HFFc6 (cell line): ENCODE results near the gene GALNT17. TPM values are rescaled to one million over a fixed set of nuclear protein-coding genes. Genes with fewer than 3 reads are reported as not detected.

Source experiments
- DNase-seq: peaks from one replicate; pipeline ENCODE4 v3.0.0-alpha.2; 2018
- H3K27ac Mint-ChIP-seq: 2 replicates; pipeline ENCODE4 v1.8.0; 2020; ENCODE audit warnings: mild to moderate bottlenecking, mixed read lengths
- H3K27me3 Mint-ChIP-seq: 2 replicates; pipeline ENCODE4 v1.8.0; 2021; ENCODE audit warnings: mild to moderate bottlenecking, moderate library complexity, mixed read lengths; ENCODE audit not compliant: insufficient read depth
- H3K36me3 Mint-ChIP-seq: 2 replicates; pipeline ENCODE4 v1.8.0; 2021; ENCODE audit warnings: low read depth, mixed read lengths
- H3K4me1 Mint-ChIP-seq: 2 replicates; pipeline ENCODE4 v1.8.0; 2020; ENCODE audit warnings: low read depth, mixed read lengths
- H3K4me3 Mint-ChIP-seq: 2 replicates; pipeline ENCODE4 v1.8.0; 2020; ENCODE audit warnings: mild to moderate bottlenecking, moderate library complexity, mixed read lengths
- H3K9me3 Mint-ChIP-seq: 2 replicates; pipeline ENCODE4 v1.8.0; 2020; ENCODE audit warnings: mild to moderate bottlenecking, mixed read lengths
- total RNA-seq, 6 experiments: library from RNA; stranded (reverse); fragmentation: NEBNext Ultra II Directional; extraction: Animal tissue kit (Norgen Biotek cat#: 25700); gene quantifications; 2 replicates in 1 of 6; 3 replicates in 5 of 6; pipeline ENCODE4 v1.2.3, GENCODE V29; 2021
- TF ChIP-seq, protein P1 (sequence below): fragments of 200-600 bp; sonication (generic); IDR thresholded peaks from 2 replicates; pipeline ENCODE4 v1.5.0; 2021; ENCODE audit warnings: antibody characterized with exemption, mild to moderate bottlenecking

GALNT17 gene
- total RNA-seq, 6 experiments from 2014 or later: not detected

DNA sequence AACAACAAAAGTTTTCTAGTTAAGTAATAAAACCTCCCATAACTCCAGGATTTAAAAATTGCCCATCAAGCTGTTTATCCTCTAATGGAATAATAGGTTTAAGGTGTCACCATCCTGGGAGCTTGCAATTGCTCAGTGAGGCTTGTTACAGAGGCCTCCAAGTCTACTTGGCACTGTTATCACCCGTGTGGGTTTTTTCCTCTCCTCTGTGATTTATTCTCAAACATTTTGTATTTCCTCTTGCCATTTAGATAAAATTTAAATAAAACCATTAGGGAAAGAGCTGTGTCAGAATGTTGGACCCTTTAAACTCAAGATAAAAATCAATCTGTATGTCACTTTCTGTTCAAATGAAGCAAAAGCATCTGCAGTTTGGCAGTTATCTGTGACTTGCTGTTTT is 202.6 kb downstream of the GALNT17 start:
- TF ChIP-seq, protein P1, sequence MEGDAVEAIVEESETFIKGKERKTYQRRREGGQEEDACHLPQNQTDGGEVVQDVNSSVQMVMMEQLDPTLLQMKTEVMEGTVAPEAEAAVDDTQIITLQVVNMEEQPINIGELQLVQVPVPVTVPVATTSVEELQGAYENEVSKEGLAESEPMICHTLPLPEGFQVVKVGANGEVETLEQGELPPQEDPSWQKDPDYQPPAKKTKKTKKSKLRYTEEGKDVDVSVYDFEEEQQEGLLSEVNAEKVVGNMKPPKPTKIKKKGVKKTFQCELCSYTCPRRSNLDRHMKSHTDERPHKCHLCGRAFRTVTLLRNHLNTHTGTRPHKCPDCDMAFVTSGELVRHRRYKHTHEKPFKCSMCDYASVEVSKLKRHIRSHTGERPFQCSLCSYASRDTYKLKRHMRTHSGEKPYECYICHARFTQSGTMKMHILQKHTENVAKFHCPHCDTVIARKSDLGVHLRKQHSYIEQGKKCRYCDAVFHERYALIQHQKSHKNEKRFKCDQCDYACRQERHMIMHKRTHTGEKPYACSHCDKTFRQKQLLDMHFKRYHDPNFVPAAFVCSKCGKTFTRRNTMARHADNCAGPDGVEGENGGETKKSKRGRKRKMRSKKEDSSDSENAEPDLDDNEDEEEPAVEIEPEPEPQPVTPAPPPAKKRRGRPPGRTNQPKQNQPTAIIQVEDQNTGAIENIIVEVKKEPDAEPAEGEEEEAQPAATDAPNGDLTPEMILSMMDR: no peak
- Mint-ChIP-seq H3K4me1 (no peaks in the 10 kb centered on the region), H3K36me3 (peaks cover 14% of the 10 kb centered on the region)

DNA sequence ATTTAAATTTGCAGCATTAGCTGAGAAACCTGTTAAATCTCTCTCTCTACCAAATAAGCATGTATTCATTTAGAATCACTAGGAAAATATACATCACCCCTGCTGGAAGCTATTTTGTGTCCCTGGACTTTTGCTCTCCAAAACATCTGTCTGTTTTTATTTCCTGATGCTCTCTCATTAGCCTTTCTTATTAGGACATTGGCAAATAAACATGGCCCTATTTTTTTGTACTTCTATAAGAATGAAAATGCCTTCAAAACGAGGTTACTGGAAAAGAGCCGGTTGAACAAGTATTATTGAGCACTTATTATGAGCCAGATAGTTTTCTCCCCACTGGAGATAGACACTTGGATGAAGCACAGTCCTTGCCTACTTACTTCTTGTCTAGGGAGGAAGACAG is 206.9 kb downstream of the GALNT17 start:
- DNase-seq: no peak
- H3K27ac Mint-ChIP-seq: no peak overlapping the region
- H3K27me3 Mint-ChIP-seq: no peaks in the 10 kb centered on the region; the same call in 1 of the 2 replicates
- no peaks in the 10 kb centered on the region for H3K4me1 Mint-ChIP-seq
- no peak overlapping the region for H3K4me3 Mint-ChIP-seq
- peaks cover 9% of the 10 kb centered on the region for H3K36me3 Mint-ChIP-seq
- TF ChIP-seq, protein P1: no peak
- H3K9me3 Mint-ChIP-seq: peaks cover 53% of the 10 kb centered on the region

More for the DNA sequence above, 202.6 kb downstream of the GALNT17 start:
- Mint-ChIP-seq H3K9me3 (peaks cover 45% of the 10 kb centered on the region), H3K4me3 (no peak overlapping the region), H3K27me3 (no peaks in the 10 kb centered on the region), H3K27ac (no peak overlapping the region)
- DNase-seq: no peak

DNA sequence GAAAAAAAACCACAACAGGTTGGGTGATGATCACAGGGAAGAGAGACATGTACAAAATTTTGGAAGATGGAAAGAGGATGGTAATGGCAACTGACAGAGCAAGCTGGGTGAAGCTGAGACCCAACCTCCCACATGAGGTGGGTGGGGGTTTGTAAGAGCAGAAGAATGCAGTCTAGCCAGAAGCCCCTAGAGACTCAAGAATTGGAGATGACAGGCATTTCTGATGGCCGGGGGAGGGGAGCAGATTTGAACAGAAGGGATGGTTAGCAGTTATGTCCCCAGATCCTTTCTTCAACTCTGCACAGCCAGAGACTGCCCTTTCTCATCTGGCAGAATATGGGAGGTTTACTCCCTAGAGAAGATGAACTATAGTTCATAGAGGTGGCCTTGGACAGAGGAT is 208.0 kb downstream of the GALNT17 start:
- no peaks in the 10 kb centered on the region for H3K4me1 Mint-ChIP-seq
- H3K27me3 Mint-ChIP-seq: no peaks in the 10 kb centered on the region; the same call in 1 of the 2 replicates
- H3K27ac Mint-ChIP-seq: no peak overlapping the region
- peaks cover 9% of the 10 kb centered on the region for H3K36me3 Mint-ChIP-seq
- no peak overlapping the region for H3K4me3 Mint-ChIP-seq
- no peak for DNase-seq
- H3K9me3 Mint-ChIP-seq: peaks cover 56% of the 10 kb centered on the region
- TF ChIP-seq, protein P1: no peak

DNA sequence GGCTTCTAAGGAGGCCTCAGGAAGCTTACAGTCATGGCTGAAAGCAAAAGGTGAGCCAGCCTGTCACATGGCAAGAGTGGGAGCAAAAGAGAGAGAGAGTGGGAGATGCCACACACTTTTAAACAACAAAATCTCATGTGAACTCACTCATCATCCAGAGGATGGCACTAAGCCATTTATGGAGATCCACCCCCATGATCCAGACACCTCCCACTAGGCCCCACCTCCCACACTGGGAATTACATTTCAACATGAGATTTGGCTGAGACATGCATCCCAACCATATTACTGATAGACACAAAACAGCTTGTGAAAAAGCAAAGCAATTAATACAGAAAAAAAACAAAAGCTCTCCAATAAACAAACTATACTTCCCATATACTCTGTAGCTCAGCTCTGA is 210.3 kb downstream of the GALNT17 start:
- Mint-ChIP-seq H3K4me3 (no peak overlapping the region), H3K4me1 (no peaks in the 10 kb centered on the region), H3K27me3 (no peaks in the 10 kb centered on the region; the same call in 1 of the 2 replicates), H3K9me3 (peaks cover 53% of the 10 kb centered on the region), H3K27ac (no peak overlapping the region), H3K36me3 (peaks cover 9% of the 10 kb centered on the region)
- no peak for DNase-seq
- TF ChIP-seq, protein P1: no peak

DNA sequence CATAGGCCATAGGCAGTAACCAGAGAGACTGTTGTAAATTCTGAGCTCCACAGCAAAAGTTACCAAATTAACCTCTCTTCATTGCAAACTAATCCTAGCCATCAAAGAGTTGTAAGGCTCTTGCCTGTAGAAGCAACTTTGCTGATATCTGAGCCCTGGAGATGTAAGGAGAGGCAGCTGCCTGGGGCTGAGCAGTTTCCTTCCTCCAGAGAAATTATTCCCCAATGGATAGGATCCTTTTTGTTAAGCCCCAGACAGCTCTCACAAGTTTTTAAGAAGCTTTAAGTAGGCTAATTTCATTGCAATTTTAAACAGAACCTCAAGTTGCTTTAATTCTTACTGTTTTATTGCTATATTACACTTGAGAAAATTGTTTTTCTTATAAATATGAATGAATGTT is 211.1 kb downstream of the GALNT17 start:
- TF ChIP-seq, protein P1: no peak
- DNase-seq: no peak
- Mint-ChIP-seq H3K4me3 (no peak overlapping the region), H3K9me3 (peaks cover 57% of the 10 kb centered on the region), H3K27me3 (no peaks in the 10 kb centered on the region; the same call in 1 of the 2 replicates), H3K36me3 (peaks cover 9% of the 10 kb centered on the region), H3K4me1 (no peaks in the 10 kb centered on the region), H3K27ac (no peak overlapping the region)

DNA sequence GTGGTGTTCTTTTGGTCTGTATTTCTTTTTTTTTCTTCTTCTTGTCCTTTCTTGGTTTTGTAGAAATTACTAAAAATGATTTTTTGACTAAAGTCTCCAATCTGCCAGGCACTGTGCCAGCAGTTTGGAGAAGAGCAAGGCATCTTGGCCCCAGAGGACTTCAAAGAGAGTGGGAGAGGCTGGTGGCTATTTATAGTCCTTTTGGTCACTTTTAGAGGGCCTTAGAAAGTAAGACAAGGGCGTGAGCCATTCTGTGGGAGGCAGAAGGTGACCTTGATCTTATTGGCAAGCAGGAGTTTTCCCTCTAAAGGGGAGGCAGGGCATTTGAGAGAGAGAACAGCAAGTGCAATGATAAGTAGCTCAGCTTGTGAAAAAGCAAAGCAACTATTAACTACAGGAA is 211.9 kb downstream of the GALNT17 start:
- Mint-ChIP-seq H3K36me3 (peaks cover 8% of the 10 kb centered on the region), H3K4me1 (no peaks in the 10 kb centered on the region), H3K4me3 (no peak overlapping the region), H3K27ac (no peak overlapping the region), H3K9me3 (peaks cover 57% of the 10 kb centered on the region), H3K27me3 (no peaks in the 10 kb centered on the region; the same call in 1 of the 2 replicates)
- no peak for DNase-seq
- TF ChIP-seq, protein P1: no peak
